Astrocyte of the spinal cord (primary cell): Measurements from ENCODE around the gene SERPINA9.

ENCODE experiments used
- DNase-seq: peaks from one replicate; pipeline ENCODE4 v3.0.0; 2011; ENCODE audit warnings: low read depth, low spot score
- H3K4me3 ChIP-seq: 2 replicates; pipeline ENCODE4 v1.5.1; 2011; ENCODE audit warnings: low read depth, mild to moderate bottlenecking, low read length, moderate library complexity
- CTCF ChIP-seq: IDR thresholded peaks from 2 replicates; pipeline ENCODE4 v1.5.1; 2012; ENCODE audit warnings: low read depth, mild to moderate bottlenecking, low read length, inconsistent platforms
- in situ Hi-C: cut with HindIII; loops from 2 replicates; pipeline ENCODE4 v1.10.0; 2017; ENCODE audit warnings: low sequenced_read_pairs

SERPINA9 gene

DNA sequence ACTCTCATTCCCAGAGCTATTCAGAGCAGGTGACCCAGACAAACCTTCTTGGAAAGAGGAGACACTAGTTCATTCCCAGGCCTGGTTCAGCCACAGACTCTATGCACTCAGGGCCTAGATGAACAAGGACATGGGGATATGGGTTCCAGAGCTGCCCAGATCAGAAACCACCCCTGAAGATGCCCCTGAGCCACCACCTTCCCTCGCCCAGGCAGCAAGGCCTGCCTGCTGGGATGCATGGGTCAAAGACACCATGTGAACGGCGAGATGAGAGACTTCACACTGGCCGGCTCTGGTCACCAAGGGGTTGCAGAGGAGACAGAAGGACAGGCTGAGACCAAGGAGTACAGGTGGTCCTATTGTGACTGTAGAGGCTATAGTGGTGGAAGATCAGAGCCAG lies 29.2 kb upstream of the SERPINA9 start:
- no peak overlapping the region for H3K4me3 ChIP-seq
- DNase-seq = no peak
- in situ Hi-C loops = no loop called here
- no peak for TF ChIP-seq CTCF

GRCh38 chr14:94501588-94502516 lies 25.9 kb upstream of the SERPINA9 start:
- no peak for TF ChIP-seq CTCF
- no peak for DNase-seq
- in situ Hi-C loops = no loop called here
- no peak overlapping the region for H3K4me3 ChIP-seq

GRCh38 chr14:94500264-94500663 lies 24.3 kb upstream of the SERPINA9 start:
- in situ Hi-C loops = no loop called here
- H3K4me3 ChIP-seq = no peak overlapping the region
- no peak for DNase-seq
- no peak for TF ChIP-seq CTCF

- TF ChIP-seq CTCF = no peak
- no peak overlapping the region for H3K4me3 ChIP-seq
- no peak for DNase-seq
- in situ Hi-C loops = no loop called here
Observed at GRCh38 chr14:94499673-94500072, 23.7 kb upstream of the SERPINA9 start.

DNA sequence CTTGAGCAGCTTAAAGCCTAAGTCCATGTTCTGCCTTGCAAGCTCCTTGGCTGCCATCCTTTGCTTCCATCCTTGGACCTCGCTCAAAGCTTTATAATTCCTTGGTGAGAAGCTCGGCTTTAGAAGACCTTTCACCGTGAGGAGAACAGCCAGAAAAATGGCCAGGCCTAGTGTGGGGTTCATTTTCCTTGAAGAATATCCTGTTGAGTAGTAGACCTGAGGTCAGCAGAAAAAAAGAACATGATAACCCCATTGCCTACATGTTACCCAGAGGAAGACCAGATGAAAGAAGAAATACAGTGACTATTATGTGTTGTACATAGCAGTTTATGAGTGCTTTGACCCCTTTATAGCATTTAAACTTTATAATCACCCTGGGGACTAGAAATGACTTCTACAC lies 22.2 kb upstream of the SERPINA9 start:
- DNase-seq = no peak
- in situ Hi-C loops = no loop called here
- no peak overlapping the region for H3K4me3 ChIP-seq
- no peak for TF ChIP-seq CTCF

- H3K4me3 ChIP-seq = no peak overlapping the region
- DNase-seq = no peak
- in situ Hi-C loops = no loop called here
Observed at GRCh38 chr14:94494085-94494484, 18.1 kb upstream of the SERPINA9 start.

More at GRCh38 chr14:94494085-94494484, 18.1 kb upstream of the SERPINA9 start:
- no peak for TF ChIP-seq CTCF
